ENCODE results near the gene EVA1C.
A peak's percentile ranks its signal among the peaks of the same experiment; 100 is the strongest.
"Not testable (repeated sequence)": the region's sequence is repeated elsewhere in the genome, so short reads cannot be mapped to it uniquely, and the experiment has no call there.

The EVA1C gene

DNA sequence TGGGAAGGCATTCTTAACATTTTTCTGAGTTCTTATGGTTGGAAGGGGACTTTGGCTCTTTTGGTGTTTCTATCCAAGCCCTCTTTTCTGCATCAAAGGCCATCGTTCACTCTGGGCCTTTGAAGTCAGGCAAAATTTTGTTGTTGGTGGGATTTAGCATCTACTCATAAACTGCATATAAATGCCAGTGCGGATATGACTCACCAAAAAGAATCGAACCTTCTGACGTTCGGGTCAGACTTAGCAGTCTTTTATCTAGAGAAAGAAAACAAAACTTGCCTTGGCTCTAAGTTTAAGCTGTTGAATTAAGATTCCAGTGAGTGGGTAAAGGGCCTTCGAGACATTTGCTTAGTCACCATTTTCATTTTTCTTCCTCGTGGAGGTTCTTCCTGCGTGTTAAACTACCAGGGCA lies 51.4 kb downstream of the EVA1C start:
- no peak for DNase-seq

DNA sequence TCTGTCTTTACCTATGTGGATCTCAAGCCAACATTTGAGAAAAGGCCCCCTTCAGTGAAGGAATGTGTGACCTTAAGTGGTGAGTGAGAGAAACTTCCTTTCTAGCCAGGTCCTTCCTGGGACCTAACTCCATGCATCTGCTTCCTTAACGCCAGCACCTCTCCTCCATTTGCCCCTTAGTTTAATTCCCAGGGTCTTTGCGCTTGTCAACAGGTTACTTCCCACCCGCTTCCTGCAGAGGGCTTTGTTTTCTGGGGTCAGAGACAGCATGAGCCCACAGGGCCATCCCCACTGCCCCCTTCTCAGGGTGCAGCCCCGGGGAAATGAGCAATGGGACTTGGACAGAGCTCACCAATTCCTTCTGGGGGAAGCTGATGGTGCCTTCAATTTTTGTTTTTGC lies 54.8 kb downstream of the EVA1C start:
- DNase-seq = no peak

DNA sequence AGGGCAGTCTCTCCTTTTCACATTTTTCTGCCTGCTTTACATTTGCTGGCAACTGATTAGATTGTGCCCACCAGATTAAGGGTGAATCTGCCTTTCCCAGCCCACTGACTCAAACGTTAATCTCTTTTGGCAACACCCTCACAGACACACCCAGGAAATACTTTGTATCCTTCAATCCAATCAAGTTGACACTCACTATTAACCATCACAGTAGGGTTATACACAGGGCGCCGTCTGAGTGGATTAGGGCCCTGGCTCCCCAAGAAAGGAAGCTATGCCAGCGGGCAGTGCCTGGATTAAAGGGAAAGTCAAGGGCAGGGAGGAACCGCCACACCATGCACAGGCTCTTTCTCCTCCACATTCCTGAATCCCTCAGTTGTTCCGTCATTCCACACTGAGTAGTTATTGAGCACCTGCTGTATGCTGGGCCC lies 56.2 kb downstream of the EVA1C start:
- no peak for DNase-seq

DNA sequence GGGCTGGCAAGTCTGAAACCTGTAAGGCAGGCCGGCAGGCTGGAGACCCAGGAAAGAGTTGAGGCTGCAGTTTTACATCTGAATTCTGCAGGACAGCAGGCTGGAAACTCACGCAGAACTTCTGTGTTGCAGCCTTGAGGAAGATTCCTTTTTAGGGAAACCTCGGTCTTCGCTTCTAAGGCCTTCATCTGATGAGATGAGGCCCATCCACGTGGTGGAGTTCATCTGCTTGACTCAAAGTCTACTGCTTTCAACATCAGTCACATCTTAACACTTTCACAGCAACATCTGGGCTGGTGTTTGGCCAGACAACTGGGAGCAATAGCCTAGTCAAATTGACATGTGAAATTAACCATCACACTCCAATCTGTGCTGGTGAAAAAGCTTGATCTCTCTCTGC lies 57.1 kb downstream of the EVA1C start:
- DNase-seq = no peak

DNA sequence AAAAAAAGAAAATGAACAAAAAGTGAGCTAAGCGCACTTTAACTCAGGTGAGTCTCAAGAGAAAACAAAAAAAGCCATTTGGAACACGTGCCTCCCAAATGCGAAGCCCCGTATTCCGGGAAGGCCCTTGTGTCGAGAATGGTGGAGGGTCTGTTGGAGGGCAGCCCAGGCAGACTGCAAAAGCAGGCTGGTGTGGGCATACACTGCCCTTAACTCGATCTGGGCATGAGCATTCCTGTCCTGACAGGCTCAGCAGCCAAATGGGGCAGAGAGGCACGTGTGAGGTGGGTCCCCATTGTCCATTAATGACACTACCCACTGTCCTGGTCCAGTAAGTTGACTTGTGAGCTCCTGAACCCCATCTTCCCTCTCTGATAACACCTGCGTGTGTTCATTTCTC lies 57.7 kb downstream of the EVA1C start:
- no peak for DNase-seq

DNA sequence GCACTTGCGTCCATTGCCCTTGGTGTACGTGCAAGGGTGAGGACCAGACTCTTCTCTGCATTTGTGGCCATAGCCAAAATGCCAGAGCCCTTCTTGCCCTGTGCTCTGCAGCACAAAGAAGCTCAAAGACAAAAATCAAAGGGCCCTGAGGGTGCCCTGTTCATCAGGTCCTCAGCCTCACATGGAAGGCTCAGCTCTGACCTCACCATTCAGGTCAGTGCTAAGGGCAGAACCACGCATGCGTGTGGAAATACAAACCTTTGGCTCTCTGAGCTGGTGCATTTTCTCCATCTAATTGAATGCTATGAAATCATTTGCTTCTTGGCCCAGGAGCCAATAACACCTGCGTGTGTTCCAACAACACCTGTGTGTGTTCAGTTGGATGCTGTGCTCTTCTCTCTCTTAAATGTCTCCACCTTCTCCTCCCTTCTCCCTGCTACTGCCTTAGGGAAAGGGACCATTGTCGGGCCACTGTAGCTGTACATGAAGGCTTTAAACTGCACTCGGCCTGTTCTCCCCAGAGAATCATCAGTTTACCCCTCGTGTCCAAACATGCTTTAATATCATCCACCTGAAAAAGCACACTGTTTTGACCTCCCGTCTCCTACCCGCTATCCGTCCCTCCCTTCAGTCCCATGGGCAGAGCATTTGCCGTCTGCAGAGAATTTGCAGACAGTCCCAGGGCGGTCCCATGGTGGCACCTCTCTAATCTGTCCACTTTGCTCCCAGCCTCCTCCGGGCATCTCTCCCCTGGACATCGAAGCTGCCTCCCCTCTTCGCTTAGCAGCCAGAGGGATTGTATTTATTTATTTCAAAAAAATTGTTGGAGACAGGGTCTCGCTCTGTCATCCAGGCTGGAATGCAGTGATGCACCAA lies 60.6 kb downstream of the EVA1C start:
- no peak for DNase-seq

DNA sequence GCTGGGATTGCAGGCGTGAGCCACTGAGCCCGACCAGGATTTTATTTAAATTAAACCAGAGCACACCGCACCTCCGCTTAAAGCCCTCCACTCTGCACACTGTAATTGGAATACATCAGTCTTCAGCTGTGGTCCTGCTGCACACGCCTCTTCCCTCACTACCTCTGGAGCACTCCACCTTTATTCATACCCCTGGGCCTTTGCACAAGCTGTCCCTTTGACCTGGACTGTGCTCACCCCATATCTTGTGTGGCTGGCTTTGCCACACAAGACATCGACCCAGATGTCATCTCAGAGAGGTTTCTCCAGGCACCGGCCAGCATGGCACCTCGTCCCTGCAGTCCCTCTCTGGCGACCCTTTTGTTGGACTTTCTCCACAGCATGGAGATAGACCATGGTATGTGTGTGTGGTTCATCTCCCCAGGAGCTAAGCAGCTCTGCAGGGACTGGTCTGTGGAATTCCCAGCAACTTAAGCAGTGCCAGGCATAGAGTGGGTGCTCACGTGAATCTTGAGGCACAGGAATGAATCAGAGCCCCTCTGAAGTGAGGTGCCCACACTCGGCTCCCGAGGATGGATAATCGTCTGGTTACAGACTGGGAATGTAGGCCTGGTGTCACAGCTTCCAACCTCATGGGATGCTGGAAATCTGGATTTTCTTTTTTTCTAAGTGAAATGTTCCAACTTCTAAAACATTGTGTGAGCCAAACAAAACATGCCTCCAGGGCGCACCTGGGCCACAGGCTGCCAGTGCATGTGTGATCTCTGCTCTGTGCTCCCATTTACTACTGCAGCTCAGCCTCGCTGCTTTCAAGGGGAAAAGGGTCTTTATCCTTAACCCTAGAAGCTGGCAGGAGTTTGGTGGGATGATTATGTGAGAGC lies 61.9 kb downstream of the EVA1C start:
- DNase-seq = no peak

DNA sequence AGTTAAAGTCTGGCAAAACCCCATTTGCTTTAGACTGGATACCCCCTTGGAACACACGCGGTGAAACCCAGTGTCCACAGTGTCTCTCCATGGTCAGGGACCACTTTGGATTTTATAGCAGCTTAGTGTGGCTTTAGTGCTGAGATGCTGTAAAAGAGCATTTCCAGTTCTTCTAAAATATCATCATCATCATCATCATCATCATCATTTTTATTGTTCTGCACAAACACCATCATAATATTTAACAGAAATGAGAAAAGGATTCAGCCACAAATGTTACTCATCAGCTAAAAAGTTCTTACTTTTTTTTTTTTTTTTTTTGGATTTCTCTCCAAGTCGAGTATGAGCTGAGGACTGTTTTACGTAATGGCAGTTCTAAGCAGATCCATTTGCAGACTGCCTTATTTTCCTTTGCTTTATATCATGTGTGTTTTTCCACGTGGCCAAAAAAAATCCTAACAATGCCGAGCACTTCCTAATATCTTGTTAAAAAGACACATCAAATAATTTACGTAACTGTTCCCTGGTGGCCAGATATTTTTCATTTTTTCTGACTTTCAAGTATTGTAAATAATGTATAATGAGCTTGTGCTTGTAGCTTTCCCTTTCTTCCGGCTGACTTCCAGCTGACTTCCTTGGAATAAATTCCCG lies 62.8 kb downstream of the EVA1C start:
- DNase-seq = no peak

DNA sequence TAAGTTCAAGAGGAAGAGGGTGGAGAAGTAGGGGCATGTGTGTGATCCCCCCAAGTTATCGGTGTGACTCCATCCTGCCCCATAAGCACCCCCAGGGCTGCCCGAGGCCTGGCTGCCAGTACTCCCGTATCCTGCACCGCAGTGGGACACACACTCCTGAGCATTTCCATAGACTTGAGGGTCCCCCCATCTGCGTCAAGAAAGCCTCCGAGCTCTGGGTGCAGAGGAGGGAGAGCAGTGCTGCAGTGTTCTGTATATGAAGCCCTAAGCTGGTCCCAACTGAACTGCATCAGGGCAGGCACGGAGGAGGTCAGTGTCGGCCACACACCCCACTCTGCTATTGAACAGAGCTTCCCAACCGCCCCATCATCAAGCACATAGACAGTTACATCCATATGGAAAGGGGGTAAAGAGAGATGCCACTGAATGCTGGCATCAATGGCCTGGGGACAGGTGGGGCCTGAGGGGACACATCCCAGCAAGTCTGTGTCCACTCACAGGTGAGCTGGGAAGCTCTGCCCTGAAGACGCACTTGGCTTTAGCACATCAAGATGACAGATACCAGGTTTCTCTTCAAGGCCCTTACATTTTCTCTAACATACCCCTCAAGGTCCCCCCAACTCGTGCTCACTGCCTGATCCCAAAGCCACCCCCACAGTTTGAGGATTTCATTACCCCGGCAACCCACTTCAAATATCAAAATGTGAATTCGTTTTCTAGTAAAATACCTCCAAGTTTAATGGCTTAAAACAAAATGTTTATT lies 64.3 kb downstream of the EVA1C start:
- no peak for DNase-seq

DNA sequence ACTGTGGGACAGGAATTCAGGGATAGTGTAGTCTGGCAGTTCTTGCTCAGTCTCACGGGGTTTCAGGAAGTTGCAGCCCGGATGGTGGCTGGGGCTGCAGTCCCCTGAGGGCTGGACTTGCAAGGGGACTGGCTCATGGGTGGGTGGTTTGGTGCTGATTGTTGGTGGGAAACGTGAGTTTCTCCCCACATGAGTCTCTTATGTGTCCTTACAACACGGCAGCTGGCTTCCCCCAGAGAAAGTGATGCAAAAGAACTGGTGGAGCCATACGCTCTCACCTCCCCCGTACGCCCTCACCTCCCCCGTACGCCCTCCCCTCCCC lies 64.9 kb downstream of the EVA1C start:
- no peak for DNase-seq

DNA sequence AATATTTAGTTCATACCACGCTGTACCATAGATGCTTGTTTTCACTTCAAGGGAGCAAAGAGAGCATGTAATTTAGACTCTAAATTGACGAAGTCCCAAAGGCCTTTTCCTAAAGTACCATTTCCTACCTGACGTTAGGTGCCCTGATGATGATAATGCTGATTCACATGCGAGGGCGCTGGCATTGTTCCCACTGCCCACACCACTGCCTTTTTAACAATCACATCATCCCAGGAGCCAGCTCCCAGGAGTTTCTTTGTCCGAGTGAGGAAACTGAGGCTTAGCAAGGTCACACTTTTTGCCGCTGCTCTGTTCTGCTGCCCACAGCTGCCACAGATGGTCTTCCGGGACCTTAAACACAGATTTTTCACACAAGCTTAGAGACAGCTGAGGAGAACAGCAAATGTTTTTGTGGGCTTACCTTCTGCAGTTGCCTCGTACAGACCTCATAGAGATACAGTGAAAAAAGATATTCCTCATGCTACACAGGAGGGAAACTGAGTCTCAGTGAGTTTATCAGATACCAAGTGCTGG lies 69.4 kb downstream of the EVA1C start:
- DNase-seq = no peak

DNA sequence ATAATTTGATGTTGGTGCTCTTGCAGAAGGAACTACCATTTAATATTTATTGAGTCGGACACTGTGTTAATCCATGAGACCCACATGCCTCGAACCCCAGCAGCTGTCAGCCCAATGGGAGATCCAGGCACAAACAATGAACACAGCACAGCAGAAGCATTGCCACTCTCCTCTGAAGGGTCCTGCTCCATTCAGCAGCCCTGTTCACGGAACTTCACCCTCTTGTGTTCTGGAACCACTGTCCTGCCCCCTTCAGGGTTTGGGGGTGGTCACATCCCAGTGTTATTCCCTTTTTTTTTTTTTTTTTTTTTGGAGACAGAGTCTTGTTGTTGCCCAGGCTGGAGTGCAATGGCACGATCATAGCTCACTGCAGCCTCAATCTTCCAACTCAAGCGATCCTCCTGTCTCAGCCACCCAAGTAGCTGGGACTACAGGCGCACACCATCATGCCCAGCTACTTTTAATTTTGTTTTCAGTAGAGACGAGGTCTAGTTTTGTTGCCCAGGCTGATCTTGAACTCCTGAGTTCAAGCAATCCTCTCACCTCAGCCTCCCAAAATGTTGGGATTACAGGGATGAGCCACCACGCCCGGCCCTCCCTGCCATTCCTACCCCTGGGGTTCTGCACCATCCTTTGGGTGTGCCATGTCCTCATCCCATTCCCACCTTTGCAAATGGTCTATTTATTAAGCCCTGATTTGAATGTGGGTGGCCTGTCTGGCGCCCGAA lies 70.2 kb downstream of the EVA1C start:
- DNase-seq = no peak

DNA sequence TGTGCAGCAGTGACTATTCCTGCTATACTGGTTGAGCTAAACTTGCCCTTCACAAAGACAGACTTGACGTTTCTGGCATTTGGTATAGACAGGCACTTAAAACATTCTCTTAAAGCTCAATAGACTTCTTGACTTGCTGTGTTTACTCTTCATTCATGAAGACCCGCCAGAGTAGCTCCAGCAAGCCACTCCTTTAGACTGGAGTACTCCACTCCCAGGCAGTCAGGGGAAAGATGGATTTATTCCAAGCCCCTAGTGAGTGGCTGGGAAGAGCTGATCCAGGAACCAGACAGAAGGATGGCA lies 70.7 kb downstream of the EVA1C start:
- no peak for DNase-seq

DNA sequence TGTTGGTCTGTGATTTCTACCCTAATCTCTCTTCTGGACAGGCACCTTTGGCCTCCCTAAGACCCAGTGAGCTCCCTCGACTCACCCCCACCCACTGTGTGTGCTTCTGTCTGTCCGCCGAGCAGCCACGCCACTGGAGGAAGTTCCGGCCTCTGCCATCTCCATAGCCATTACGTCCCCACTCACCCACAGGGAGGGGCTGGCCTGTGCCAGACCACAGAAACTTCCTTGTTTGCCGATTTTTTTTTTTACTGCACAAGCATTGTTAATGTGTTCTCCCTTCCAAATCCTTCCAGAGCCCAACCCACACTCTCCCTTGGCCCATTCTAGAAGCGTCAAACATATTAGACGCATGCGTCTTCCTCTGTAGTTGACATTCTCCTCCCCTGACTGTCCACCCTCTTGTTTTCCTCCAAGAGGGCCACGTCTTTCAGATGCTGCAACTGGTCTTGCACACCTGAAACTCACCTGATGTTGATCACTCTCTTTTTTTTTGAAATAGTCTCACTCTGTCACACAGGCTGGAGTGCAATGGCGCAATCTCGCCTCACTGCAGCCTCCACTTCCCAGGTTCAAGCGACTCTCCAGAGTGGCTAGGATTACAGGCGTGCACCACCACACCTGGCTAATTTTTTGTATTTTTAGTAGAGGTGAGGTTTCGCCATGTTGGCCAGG lies 72.3 kb downstream of the EVA1C start:
- peak; percentile 72 to 77 for DNase-seq

DNA sequence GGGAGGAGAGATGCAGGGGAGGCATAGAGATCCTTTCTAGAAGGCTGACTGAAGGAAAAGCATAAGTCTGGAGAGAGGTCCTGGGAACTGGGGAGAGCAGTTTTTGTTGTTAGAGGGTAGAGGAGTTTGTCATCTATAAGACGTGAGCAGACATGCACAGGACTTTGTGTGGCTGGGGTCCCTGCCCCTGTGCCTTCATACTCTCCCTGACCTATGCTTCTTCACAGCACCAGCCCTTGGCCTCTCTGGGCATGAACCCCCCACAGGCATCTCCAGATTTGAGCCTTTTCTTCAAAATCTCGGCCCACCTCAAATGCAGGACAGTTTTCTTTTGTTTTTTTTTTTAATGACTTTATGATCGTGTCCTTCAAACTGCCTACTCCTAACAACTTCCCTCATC lies 79.9 kb downstream of the EVA1C start:
- no peak for DNase-seq

DNA sequence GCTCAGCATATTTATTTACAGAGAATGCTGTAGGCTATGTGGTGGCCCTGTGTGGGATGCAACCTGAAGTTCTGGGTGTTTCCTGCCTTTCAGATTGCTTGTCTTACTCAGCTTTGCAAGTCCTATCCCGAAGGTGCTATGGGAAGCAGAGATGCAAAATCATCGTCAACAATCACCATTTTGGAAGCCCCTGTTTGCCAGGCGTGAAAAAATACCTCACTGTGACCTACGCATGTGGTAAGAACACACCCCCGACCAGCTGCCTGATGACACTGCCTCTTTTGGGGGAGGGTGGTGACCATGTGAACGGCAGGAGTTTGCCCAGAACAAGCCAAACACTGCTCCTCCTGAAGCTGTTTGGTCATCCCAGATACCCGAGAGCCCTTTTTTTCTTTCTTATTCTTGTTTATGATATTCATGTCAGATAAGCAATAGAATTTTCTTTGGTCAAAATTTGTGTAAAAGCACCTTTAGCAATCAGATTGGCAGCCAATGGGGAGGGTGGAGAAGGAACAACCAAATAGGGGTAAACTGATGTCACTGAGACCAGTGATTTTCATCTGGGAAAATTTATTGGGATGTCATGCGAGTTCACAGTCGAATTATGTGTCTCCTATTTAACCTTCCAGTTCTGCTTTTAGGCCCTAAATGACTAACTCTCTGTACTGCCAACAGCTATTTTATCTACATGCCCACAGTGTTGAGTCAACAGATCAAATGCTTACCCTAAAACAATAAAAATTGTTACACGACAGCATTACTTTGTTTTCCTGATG lies 82.6 kb downstream of the EVA1C start:
- no peak for DNase-seq

DNA sequence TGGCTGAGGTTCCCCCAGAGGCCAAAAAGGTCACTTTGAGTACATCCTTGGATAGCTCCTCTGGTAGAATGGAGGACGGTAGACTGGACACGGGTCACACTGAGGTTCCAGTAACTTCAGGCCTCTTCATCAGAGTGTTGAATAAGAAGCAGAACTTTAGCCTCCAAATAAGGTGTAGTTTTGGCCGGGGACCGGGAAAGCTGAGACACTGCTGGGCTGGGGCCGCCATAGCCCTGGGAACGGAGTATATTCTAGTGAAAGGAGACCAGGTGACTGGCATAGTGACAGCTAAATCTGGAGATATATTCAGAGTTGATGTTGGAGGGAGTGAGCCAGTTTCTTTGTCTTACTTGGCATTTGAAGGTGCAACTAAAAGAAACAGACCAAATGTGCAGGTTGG lies 84.1 kb downstream of the EVA1C start:
- DNase-seq = no peak

DNA sequence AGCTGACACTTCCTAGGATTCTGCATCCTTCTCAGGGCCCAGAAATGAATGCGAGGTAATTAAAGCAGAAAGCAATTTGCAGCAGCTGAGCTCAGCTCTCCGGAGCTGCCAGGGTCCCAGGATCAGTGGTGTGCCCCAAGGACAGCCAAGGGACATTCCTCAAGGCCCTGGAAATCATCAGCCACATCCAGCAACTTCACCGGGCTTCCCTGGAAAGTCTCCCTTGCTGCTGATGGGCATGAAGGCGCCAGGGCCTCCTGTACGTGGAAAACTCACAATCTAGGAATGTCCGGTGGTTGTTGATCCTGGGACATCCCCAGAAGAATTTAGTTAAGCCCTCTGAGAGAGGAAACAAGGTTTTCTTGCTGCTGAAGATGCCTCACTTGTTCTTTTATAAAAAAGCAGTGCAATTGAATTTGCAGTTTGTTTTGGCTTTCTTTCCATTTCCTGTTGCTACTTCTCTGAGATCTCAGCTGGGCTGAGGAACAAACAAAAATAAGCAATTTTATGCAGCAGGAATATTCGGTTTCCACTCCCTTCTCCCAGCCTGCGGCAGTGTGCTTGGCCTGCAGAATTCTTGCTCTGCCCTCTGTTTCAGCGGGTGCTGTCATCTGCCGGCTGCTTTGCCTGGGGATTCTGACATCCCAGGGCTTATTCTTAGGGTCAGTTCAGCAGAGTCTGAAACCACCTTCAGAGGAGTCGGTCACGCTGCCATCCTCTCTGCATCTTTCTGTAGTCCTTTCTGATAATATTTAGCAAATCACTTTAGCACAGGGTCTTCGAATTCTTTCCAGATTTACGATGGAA lies 86.9 kb downstream of the EVA1C start:
- DNase-seq = no peak

DNA sequence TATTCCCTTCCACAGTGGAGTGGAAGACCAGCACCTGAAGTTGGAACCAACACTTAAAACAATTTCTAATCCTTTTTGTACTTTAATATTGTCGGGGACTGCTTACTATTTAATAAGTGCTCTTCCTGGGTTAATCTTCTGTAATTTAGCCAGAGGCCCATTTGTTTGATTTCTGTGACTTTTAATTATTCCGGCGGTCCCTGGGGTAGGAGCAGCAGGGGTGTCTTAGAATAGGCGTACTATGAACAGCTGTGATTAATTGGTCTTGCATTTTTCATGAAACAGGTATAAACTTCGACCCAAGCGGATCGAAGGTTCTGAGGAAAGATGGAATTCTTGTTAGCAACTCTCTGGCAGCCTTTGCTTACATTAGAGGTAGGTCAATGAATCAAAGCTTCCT lies 91.1 kb downstream of the EVA1C start:
- DNase-seq = not testable (repeated sequence)

DNA sequence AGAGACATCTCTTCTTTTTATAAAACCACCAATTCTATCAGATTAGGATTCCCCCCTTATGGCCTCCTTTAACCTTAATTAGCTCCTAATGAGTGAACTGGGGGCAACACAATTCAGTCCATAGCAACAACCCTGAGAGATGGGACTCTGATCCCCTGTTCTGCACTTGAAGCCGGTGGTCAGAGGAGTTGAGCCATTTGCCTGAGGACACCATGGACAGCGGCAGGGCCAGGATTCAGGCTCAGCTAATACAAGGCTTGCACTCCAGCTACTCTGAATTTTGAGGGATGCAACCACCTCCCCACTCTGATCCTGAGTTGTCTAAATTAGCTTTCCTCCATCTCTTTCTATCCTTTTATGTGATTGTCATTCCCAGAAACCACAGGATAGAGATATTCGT lies 93.3 kb downstream of the EVA1C start:
- not testable (repeated sequence) for DNase-seq

Data from inflammatory macrophage (primary cell).